B cell (primary cell): ENCODE data around the gene NATD1.

Source experiments
- CTCF ChIP-seq: fragments of 200-600 bp; IDR thresholded peaks from one replicate; pipeline ENCODE4 v1.8.0; 2022; ENCODE audit warnings: antibody characterized with exemption, mild to moderate bottlenecking
- EZH2 ChIP-seq: IDR thresholded peaks from 2 replicates; pipeline ENCODE4 v1.6.1; 2012; ENCODE audit warnings: borderline replicate concordance, low read depth, mild to moderate bottlenecking, moderate library complexity, low read length; ENCODE audit not compliant: insufficient read depth, poor library complexity, severe bottlenecking

- TF ChIP-seq CTCF (no peak), EZH2 (no peak)
These were observed 634 bp upstream of the NATD1 start for GRCh38 chr17:21253646-21254441.
